Measurements from ENCODE around the gene WHRN. TPM values are rescaled to one million over a fixed set of nuclear protein-coding genes. Genes with fewer than 3 reads are reported as not detected.

WHRN gene
- total and polyA plus RNA-seq, 9 of the 15 experiments (the other 6 are each of a cell fraction or from before 2014, with no cell fraction given): 0.31 to 14.1 (median 3.0) TPM

- TF ChIP-seq, protein P1, sequence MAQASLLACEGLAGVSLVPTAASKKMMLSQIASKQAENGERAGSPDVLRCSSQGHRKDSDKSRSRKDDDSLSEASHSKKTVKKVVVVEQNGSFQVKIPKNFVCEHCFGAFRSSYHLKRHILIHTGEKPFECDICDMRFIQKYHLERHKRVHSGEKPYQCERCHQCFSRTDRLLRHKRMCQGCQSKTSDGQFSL (CRISPR knock-in tag; IDR thresholded peaks at IDR 0.05): no peak
- TF ChIP-seq, protein P1 (tag; IDR thresholded peaks at IDR 0.05): no peak
These were observed 116.4 kb downstream of the WHRN start (continued) for GRCh38 chr9:114388764-114389375.

- no peak overlapping the region for H3K4me2 ChIP-seq (ENCODE audit: insufficient read depth, low read length)
- TF ChIP-seq KLF13 (tag; IDR thresholded peaks at IDR 0.05; ENCODE audit: borderline replicate concordance, low read depth): no peak
- TF ChIP-seq RAD21 (CRISPR knock-in tag; conservative IDR thresholded peaks at IDR 0.05 in 1 of 2, IDR thresholded peaks at IDR 0.05 in 1 of 2): no peak
- TF ChIP-seq, protein P2, sequence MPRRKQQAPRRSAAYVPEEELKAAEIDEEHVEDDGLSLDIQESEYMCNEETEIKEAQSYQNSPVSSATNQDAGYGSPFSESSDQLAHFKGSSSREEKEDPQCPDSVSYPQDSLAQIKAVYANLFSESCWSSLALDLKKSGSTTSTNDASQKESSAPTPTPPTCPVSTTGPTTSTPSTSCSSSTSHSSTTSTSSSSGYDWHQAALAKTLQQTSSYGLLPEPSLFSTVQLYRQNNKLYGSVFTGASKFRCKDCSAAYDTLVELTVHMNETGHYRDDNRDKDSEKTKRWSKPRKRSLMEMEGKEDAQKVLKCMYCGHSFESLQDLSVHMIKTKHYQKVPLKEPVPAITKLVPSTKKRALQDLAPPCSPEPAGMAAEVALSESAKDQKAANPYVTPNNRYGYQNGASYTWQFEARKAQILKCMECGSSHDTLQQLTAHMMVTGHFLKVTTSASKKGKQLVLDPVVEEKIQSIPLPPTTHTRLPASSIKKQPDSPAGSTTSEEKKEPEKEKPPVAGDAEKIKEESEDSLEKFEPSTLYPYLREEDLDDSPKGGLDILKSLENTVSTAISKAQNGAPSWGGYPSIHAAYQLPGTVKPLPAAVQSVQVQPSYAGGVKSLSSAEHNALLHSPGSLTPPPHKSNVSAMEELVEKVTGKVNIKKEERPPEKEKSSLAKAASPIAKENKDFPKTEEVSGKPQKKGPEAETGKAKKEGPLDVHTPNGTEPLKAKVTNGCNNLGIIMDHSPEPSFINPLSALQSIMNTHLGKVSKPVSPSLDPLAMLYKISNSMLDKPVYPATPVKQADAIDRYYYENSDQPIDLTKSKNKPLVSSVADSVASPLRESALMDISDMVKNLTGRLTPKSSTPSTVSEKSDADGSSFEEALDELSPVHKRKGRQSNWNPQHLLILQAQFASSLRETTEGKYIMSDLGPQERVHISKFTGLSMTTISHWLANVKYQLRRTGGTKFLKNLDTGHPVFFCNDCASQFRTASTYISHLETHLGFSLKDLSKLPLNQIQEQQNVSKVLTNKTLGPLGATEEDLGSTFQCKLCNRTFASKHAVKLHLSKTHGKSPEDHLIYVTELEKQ (CRISPR knock-in tag; IDR thresholded peaks at IDR 0.05): no peak
- TF ChIP-seq ZNF507 (tag; conservative IDR thresholded peaks at IDR 0.05): no peak
- no peak for TF ChIP-seq ZFP36 (IDR thresholded peaks at IDR 0.05; ENCODE audit: low read depth, low read length, partially characterized antibody)
- TF ChIP-seq SP1 (CRISPR knock-in tag; IDR thresholded peaks at IDR 0.05): no peak
- no peak for TF ChIP-seq EP300 (IDR thresholded peaks at IDR 0.05; ENCODE audit: low read length)
- no peak for TF ChIP-seq ZSCAN32 (CRISPR knock-in tag; IDR thresholded peaks at IDR 0.05)
- TF ChIP-seq ZNF212 (CRISPR knock-in tag; IDR thresholded peaks at IDR 0.05): no peak
- TF ChIP-seq RBM14 (IDR thresholded peaks at IDR 0.05; ENCODE audit: borderline replicate concordance, insufficient read depth, low read depth, low read length): no peak
- TF ChIP-seq, protein P3, sequence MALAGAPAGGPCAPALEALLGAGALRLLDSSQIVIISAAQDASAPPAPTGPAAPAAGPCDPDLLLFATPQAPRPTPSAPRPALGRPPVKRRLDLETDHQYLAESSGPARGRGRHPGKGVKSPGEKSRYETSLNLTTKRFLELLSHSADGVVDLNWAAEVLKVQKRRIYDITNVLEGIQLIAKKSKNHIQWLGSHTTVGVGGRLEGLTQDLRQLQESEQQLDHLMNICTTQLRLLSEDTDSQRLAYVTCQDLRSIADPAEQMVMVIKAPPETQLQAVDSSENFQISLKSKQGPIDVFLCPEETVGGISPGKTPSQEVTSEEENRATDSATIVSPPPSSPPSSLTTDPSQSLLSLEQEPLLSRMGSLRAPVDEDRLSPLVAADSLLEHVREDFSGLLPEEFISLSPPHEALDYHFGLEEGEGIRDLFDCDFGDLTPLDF (CRISPR knock-in tag; IDR thresholded peaks at IDR 0.05): no peak
- TF ChIP-seq KLF6 (CRISPR knock-in tag; IDR thresholded peaks at IDR 0.05; ENCODE audit: borderline replicate concordance): no peak
- TF ChIP-seq TARDBP (IDR thresholded peaks at IDR 0.05): no peak
- TF ChIP-seq ZNF77 (CRISPR knock-in tag; IDR thresholded peaks at IDR 0.05): no peak
These were observed 117.0 kb downstream of the WHRN start for GRCh38 chr9:114388357-114388682.

More at GRCh38 chr9:114388357-114388682, 117.0 kb downstream of the WHRN start:
- Histone ChIP-seq H3K79me2 (ENCODE audit: control insufficient read depth, insufficient read depth, low read length) (no peaks in the 10 kb centered on the region), H3K27me3 (ENCODE audit: control insufficient read depth in 2 of 2, insufficient read depth in 2 of 2, low read length in 2 of 2) (no peaks in the 10 kb centered on the region), H3K4me1 (replicated peaks in 1 of 2; ENCODE audit: control insufficient read depth in 2 of 2, insufficient read depth in 2 of 2, low read length in 2 of 2) (peaks cover 7 to 9% of the 10 kb centered on the region in 2 experiments; a peak in 4 of 5 replicates), H3K27ac (ENCODE audit: extremely low read depth, low read depth, low read length) (no peak overlapping the region), H3K36me3 (ENCODE audit: control insufficient read depth, insufficient read depth, low read length) (no peaks in the 10 kb centered on the region), H3K9me3 (replicated peaks; ENCODE audit: control insufficient read depth, insufficient read depth, low read depth, low read length) (no peaks in the 10 kb centered on the region), H3K4me3 (no peak overlapping the region), H4K20me1 (replicated peaks; ENCODE audit: control insufficient read depth, insufficient read depth, low read length) (peaks cover 25% of the 10 kb centered on the region), H2AFZ (ENCODE audit: low read depth, low read length) (no peak overlapping the region), H3K9ac (ENCODE audit: insufficient read depth in 1 of 2, low read depth in 2 of 2, low read length in 2 of 2) (no peak overlapping the region), H3K9me1 (ENCODE audit: control insufficient read depth, insufficient read depth, low read length) (no peaks in the 10 kb centered on the region)
- in situ Hi-C loops (cut with MboI) (no loop called here), intact Hi-C loops (cut with micrococcal nuclease) (no loop called here)
- ChIA-PET CTCF (ENCODE audit: low intra/inter-chr PET ratio) (no interaction called here), POLR2A (interaction anchor here (0.8 to 5.1 kb wide), 6 partner anchors 8 to 222 kb away, joined by 3 to 30 read pairs (median 4); partner anchors contain the start of gene TMEM268)
- FAIRE-seq: no peak
- BruUV-seq (replicated peaks): no TSS peak
- ATAC-seq: no peak
- WGBS (ENCODE audit: insufficient coverage, low coverage, missing lambda C conversion rate): 81% methylated on average over 8 of the region's 9 CpGs
- DNase-seq (ENCODE audit: extremely low read depth in 1 of 4, low spot score in 3 of 4): no peak

All from K562 (cell line).